ENCODE data around the gene SENP5.

Gene SENP5

GRCh38 chr3:196947860-196948441 lies 80.2 kb downstream of the SENP5 start:
- H3K9ac ChIP-seq (ENCODE audit: low read length), result no peak overlapping the region

DNA sequence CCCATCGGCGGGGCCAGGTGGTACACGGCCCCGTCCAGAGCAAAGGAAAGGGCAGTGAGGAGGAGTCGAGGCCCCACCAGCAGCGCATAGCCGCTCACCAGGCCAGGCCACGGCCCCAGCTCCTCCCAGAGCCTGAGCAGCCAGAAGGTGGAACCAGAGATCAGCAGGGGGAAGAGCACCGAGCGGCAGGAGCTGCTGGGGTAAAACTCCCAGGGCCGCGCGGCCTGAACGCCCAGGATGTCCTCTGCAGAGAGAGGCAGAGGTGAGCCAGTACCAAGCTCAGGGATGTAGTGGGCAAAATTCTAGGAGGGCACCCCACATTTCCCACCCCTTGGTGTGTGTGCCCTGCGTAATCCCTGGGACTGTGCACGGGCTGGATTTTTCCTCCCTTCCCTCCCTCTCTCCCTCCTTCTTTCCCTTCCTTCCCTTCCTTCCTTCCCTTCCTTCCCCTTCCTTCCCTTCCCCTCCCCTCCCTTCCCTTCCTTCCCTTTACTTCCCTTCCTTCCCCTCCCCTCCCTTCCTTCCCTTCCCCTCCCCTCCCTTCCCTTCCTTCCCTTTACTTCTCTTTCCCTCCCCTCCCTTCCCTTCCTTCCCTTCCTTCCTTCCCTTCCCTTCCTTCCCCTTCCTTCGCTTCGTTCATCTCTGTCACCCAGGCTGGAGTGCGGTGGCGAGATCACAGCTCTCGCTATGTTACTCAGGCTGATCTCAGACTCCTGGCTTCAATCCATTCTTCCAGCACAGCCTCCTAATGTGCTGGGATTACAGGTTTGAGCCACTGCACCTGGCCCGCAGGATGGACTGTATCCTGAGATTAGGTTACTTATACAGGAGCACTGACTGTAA lies 80.9 kb downstream of the SENP5 start:
- H3K4me2 ChIP-seq (ENCODE audit: low read depth, low read length), result no peak overlapping the region
- DNase-seq, result no peak
- H3K4me1 ChIP-seq (ENCODE audit: low read length), result 0 out of 2 replicates have a peak, but pooled peaks cover under 1% of the 10 kb centered on the region
- H3K9me3 ChIP-seq (replicated peaks; ENCODE audit: insufficient read depth, low read length), result no peaks in the 10 kb centered on the region
- H3K9ac ChIP-seq (ENCODE audit: low read length), result no peak overlapping the region
- H3K9me2 ChIP-seq (replicated peaks; ENCODE audit: insufficient read depth, low read length), result no peaks in the 10 kb centered on the region
- H4K20me1 ChIP-seq (ENCODE audit: insufficient read depth, low read length), result no peaks in the 10 kb centered on the region
- H3K36me3 ChIP-seq (replicated peaks; ENCODE audit: insufficient read depth, low read length), result no peaks in the 10 kb centered on the region
- peaks cover 9% of the 10 kb centered on the region for H3K79me2 ChIP-seq (ENCODE audit: low read length)
- no peak for TF ChIP-seq EZH2 (optimal IDR thresholded peaks at IDR 0.05; ENCODE audit: low read depth, low read length)
- H3K27me3 ChIP-seq (replicated peaks; ENCODE audit: insufficient read depth, low read length), result no peaks in the 10 kb centered on the region
- no peak overlapping the region for H3K4me3 ChIP-seq (ENCODE audit: low read length)
- H2AFZ ChIP-seq (ENCODE audit: low read length), result no peak overlapping the region
- no peak overlapping the region for H3K27ac ChIP-seq (ENCODE audit: low read length)
- no peaks in the 10 kb centered on the region for H3F3A ChIP-seq (ENCODE audit: insufficient read depth, low read length)

More at GRCh38 chr3:196947860-196948441, 80.2 kb downstream of the SENP5 start:
- no peak overlapping the region for H3K27ac ChIP-seq (ENCODE audit: low read length)
- H2AFZ ChIP-seq (ENCODE audit: low read length), result no peak overlapping the region
- no peaks in the 10 kb centered on the region; the same call in 1 of the 2 replicates for H4K20me1 ChIP-seq (ENCODE audit: insufficient read depth, low read length)
- no peaks in the 10 kb centered on the region for H3K9me2 ChIP-seq (replicated peaks; ENCODE audit: insufficient read depth, low read length)
- no peaks in the 10 kb centered on the region for H3F3A ChIP-seq (ENCODE audit: insufficient read depth, low read length)
- H3K4me2 ChIP-seq (ENCODE audit: low read depth, low read length), result no peak overlapping the region
- H3K27me3 ChIP-seq (replicated peaks; ENCODE audit: insufficient read depth, low read length), result no peaks in the 10 kb centered on the region
- H3K36me3 ChIP-seq (replicated peaks; ENCODE audit: insufficient read depth, low read length), result no peaks in the 10 kb centered on the region
- no peaks in the 10 kb centered on the region for H3K9me3 ChIP-seq (replicated peaks; ENCODE audit: insufficient read depth, low read length)
- no peak for TF ChIP-seq EZH2 (optimal IDR thresholded peaks at IDR 0.05; ENCODE audit: low read depth, low read length)
- TF ChIP-seq CTCF (IDR thresholded peaks at IDR 0.05; ENCODE audit: low read length), result no peak
- TF ChIP-seq EZH2phosphoT487 (IDR thresholded peaks at IDR 0.05; ENCODE audit: low read length), result no peak
- 0 out of 2 replicates have a peak, but pooled peaks cover 6% of the 10 kb centered on the region for H3K4me1 ChIP-seq (ENCODE audit: low read length)
- DNase-seq, result no peak
- H3K4me3 ChIP-seq (ENCODE audit: low read length), result no peak overlapping the region
- peaks cover 16% of the 10 kb centered on the region for H3K79me2 ChIP-seq (ENCODE audit: low read length)

GRCh38 chr3:196949285-196949619 lies 81.5 kb downstream of the SENP5 start:
- Histone ChIP-seq H3K9me2 (replicated peaks; ENCODE audit: insufficient read depth, low read length) (no peaks in the 10 kb centered on the region), H3K79me2 (ENCODE audit: low read length) (peaks cover 5% of the 10 kb centered on the region), H3K9me3 (replicated peaks; ENCODE audit: insufficient read depth, low read length) (no peaks in the 10 kb centered on the region), H2AFZ (ENCODE audit: low read length) (no peak overlapping the region), H3K36me3 (replicated peaks; ENCODE audit: insufficient read depth, low read length) (no peaks in the 10 kb centered on the region), H3K4me2 (ENCODE audit: low read depth, low read length) (no peak overlapping the region), H4K20me1 (ENCODE audit: insufficient read depth, low read length) (no peaks in the 10 kb centered on the region), H3K4me3 (ENCODE audit: low read length) (no peak overlapping the region), H3K27me3 (replicated peaks; ENCODE audit: insufficient read depth, low read length) (no peaks in the 10 kb centered on the region), H3K27ac (ENCODE audit: low read length) (no peak overlapping the region), H3F3A (ENCODE audit: insufficient read depth, low read length) (no peaks in the 10 kb centered on the region), H3K9ac (ENCODE audit: low read length) (no peak overlapping the region), H3K4me1 (ENCODE audit: low read length) (no peaks in the 10 kb centered on the region)
- no peak for TF ChIP-seq CTCF (IDR thresholded peaks at IDR 0.05; ENCODE audit: low read length)
- no peak for TF ChIP-seq EZH2 (optimal IDR thresholded peaks at IDR 0.05; ENCODE audit: low read depth, low read length)
- TF ChIP-seq EZH2phosphoT487 (IDR thresholded peaks at IDR 0.05; ENCODE audit: low read length), result no peak
- no peak for DNase-seq

All from MM.1S (cell line).